Measurements from ENCODE around the gene CASP4.

Gene CASP4

GRCh38 chr11:104928811-104929210, 39.6 kb downstream of the CASP4 start:
- H3K9me3 Mint-ChIP-seq, result peaks cover 57% of the 10 kb centered on the region
- H3K27me3 Mint-ChIP-seq (ENCODE audit: low read depth), result peaks cover 28% of the 10 kb centered on the region
- no peak overlapping the region for H3K27ac Mint-ChIP-seq
- H3K36me3 Mint-ChIP-seq (ENCODE audit: low read depth), result peaks cover 23% of the 10 kb centered on the region
- DNase-seq (ENCODE audit: low spot score), result no peak
- peaks cover 8% of the 10 kb centered on the region for H3K4me1 Mint-ChIP-seq (ENCODE audit: low read depth)
- H3K4me3 Mint-ChIP-seq, result no peak overlapping the region

GRCh38 chr11:104926771-104927611, 41.4 kb downstream of the CASP4 start:
- Mint-ChIP-seq H3K4me1 (ENCODE audit: low read depth) (peaks cover 6% of the 10 kb centered on the region), H3K36me3 (ENCODE audit: low read depth) (peaks cover 15% of the 10 kb centered on the region), H3K4me3 (no peak overlapping the region), H3K27me3 (ENCODE audit: low read depth) (peaks cover 28% of the 10 kb centered on the region), H3K27ac (no peak overlapping the region), H3K9me3 (peaks cover 58% of the 10 kb centered on the region)
- DNase-seq (ENCODE audit: low spot score), result no peak

- Mint-ChIP-seq H3K36me3 (ENCODE audit: low read depth) (peaks cover 14% of the 10 kb centered on the region), H3K9me3 (peaks cover 48% of the 10 kb centered on the region), H3K27ac (no peak overlapping the region), H3K4me1 (ENCODE audit: low read depth) (peaks cover 8% of the 10 kb centered on the region), H3K4me3 (no peak overlapping the region), H3K27me3 (ENCODE audit: low read depth) (peaks cover 23% of the 10 kb centered on the region)
- no peak for DNase-seq (ENCODE audit: low spot score)
These were observed 42.5 kb downstream of the CASP4 start for GRCh38 chr11:104925850-104926249.

- H3K27me3 Mint-ChIP-seq (ENCODE audit: low read depth), result no peaks in the 10 kb centered on the region
- peak overlapping the region; percentile 88 for H3K4me3 Mint-ChIP-seq
- H3K27ac Mint-ChIP-seq, result peak overlapping the region; percentile 82
- DNase-seq (ENCODE audit: low spot score), result no peak
- H3K9me3 Mint-ChIP-seq, result peaks cover 2% of the 10 kb centered on the region
- no peaks in the 10 kb centered on the region for H3K36me3 Mint-ChIP-seq (ENCODE audit: low read depth)
- peaks cover 32% of the 10 kb centered on the region for H3K4me1 Mint-ChIP-seq (ENCODE audit: low read depth)
These were observed 50.1 kb downstream of the CASP4 start for GRCh38 chr11:104918113-104918824.

GRCh38 chr11:104917271-104918112, 50.9 kb downstream of the CASP4 start:
- Mint-ChIP-seq H3K9me3 (no peaks in the 10 kb centered on the region), H3K4me1 (ENCODE audit: low read depth) (peaks cover 28% of the 10 kb centered on the region), H3K36me3 (ENCODE audit: low read depth) (no peaks in the 10 kb centered on the region), H3K4me3 (peak overlapping the region; percentile 88), H3K27me3 (ENCODE audit: low read depth) (no peaks in the 10 kb centered on the region), H3K27ac (peak overlapping the region; percentile 43)
- DNase-seq (ENCODE audit: low spot score), result no peak

GRCh38 chr11:104916442-104916841, 51.9 kb downstream of the CASP4 start:
- Mint-ChIP-seq H3K36me3 (ENCODE audit: low read depth) (no peaks in the 10 kb centered on the region), H3K27me3 (ENCODE audit: low read depth) (no peaks in the 10 kb centered on the region), H3K27ac (peak overlapping the region; percentile 58), H3K4me1 (ENCODE audit: low read depth) (peaks cover 26% of the 10 kb centered on the region), H3K9me3 (no peaks in the 10 kb centered on the region), H3K4me3 (peak overlapping the region; percentile 65)
- DNase-seq (ENCODE audit: low spot score), result no peak

GRCh38 chr11:104912102-104912501, 56.3 kb downstream of the CASP4 start:
- Mint-ChIP-seq H3K4me1 (ENCODE audit: low read depth) (peaks cover 14% of the 10 kb centered on the region), H3K4me3 (no peak overlapping the region), H3K9me3 (no peaks in the 10 kb centered on the region), H3K27me3 (ENCODE audit: low read depth) (no peaks in the 10 kb centered on the region), H3K36me3 (ENCODE audit: low read depth) (peaks cover 2% of the 10 kb centered on the region), H3K27ac (no peak overlapping the region)
- DNase-seq (ENCODE audit: low spot score), result no peak

GRCh38 chr11:104908186-104908531, 60.2 kb downstream of the CASP4 start:
- H3K27me3 Mint-ChIP-seq (ENCODE audit: low read depth), result no peaks in the 10 kb centered on the region
- H3K4me3 Mint-ChIP-seq, result no peak overlapping the region
- peaks cover 2% of the 10 kb centered on the region for H3K36me3 Mint-ChIP-seq (ENCODE audit: low read depth)
- no peaks in the 10 kb centered on the region for H3K9me3 Mint-ChIP-seq
- no peak for DNase-seq (ENCODE audit: low spot score)
- H3K27ac Mint-ChIP-seq, result no peak overlapping the region
- H3K4me1 Mint-ChIP-seq (ENCODE audit: low read depth), result peaks cover 6% of the 10 kb centered on the region

GRCh38 chr11:104907521-104908185, 60.7 kb downstream of the CASP4 start:
- peaks cover 2% of the 10 kb centered on the region for H3K36me3 Mint-ChIP-seq (ENCODE audit: low read depth)
- H3K9me3 Mint-ChIP-seq, result no peaks in the 10 kb centered on the region
- H3K27me3 Mint-ChIP-seq (ENCODE audit: low read depth), result no peaks in the 10 kb centered on the region
- no peak overlapping the region for H3K4me3 Mint-ChIP-seq
- H3K4me1 Mint-ChIP-seq (ENCODE audit: low read depth), result peaks cover 6% of the 10 kb centered on the region
- DNase-seq (ENCODE audit: low spot score), result no peak
- H3K27ac Mint-ChIP-seq, result no peak overlapping the region

- Mint-ChIP-seq H3K4me3 (no peak overlapping the region), H3K36me3 (ENCODE audit: low read depth) (peaks cover 2% of the 10 kb centered on the region), H3K27me3 (ENCODE audit: low read depth) (peaks cover 3% of the 10 kb centered on the region), H3K4me1 (ENCODE audit: low read depth) (peaks cover 9% of the 10 kb centered on the region), H3K9me3 (peaks cover 5% of the 10 kb centered on the region), H3K27ac (no peak overlapping the region)
- DNase-seq (ENCODE audit: low spot score), result no peak
These were observed 63.1 kb downstream of the CASP4 start for GRCh38 chr11:104905271-104905670.

GRCh38 chr11:104899226-104899625, 69.1 kb downstream of the CASP4 start:
- H3K27ac Mint-ChIP-seq, result no peak overlapping the region
- no peaks in the 10 kb centered on the region for H3K36me3 Mint-ChIP-seq (ENCODE audit: low read depth)
- peaks cover 14% of the 10 kb centered on the region for H3K4me1 Mint-ChIP-seq (ENCODE audit: low read depth)
- H3K9me3 Mint-ChIP-seq, result peaks cover 5% of the 10 kb centered on the region
- no peak overlapping the region for H3K4me3 Mint-ChIP-seq
- DNase-seq (ENCODE audit: low spot score), result no peak
- peaks cover 3% of the 10 kb centered on the region for H3K27me3 Mint-ChIP-seq (ENCODE audit: low read depth)

- H3K36me3 Mint-ChIP-seq (ENCODE audit: low read depth), result no peaks in the 10 kb centered on the region
- no peak for DNase-seq (ENCODE audit: low spot score)
- H3K4me1 Mint-ChIP-seq (ENCODE audit: low read depth), result peaks cover 14% of the 10 kb centered on the region
- H3K9me3 Mint-ChIP-seq, result peaks cover 5% of the 10 kb centered on the region
- H3K4me3 Mint-ChIP-seq, result no peak overlapping the region
- no peak overlapping the region for H3K27ac Mint-ChIP-seq
- H3K27me3 Mint-ChIP-seq (ENCODE audit: low read depth), result peaks cover 3% of the 10 kb centered on the region
These were observed 69.7 kb downstream of the CASP4 start for GRCh38 chr11:104898685-104899013.

- no peaks in the 10 kb centered on the region for H3K36me3 Mint-ChIP-seq (ENCODE audit: low read depth)
These were observed 70.3 kb downstream of the CASP4 start, which contains the start of gene CASP12 for GRCh38 chr11:104897891-104898684. TSS of gene CASP12 (minus strand) at chr11:104898460.

More at GRCh38 chr11:104897891-104898684, 70.3 kb downstream of the CASP4 start, which contains the start of gene CASP12:
- peak within 1 kb of the TSS; percentile 49 for H3K27ac Mint-ChIP-seq
- H3K4me3 Mint-ChIP-seq, result peak within 1 kb of the TSS; percentile 62
- no peak for DNase-seq (ENCODE audit: low spot score)
- H3K4me1 Mint-ChIP-seq (ENCODE audit: low read depth), result peaks cover 14% of the 10 kb centered on the region
- peaks cover 3% of the 10 kb centered on the region for H3K27me3 Mint-ChIP-seq (ENCODE audit: low read depth)
- peaks cover 5% of the 10 kb centered on the region for H3K9me3 Mint-ChIP-seq

Data from T-helper 2 cell treated with Interferon-gamma antibody and Interleukin-4, amounts not matched to agents 5 μg/mL and 100 μg/mL, for 36 hours (primary cell).